A673 (cell line): ENCODE data around the gene CDK12.

Experiments
- CTCF ChIP-seq: fragments of 300-800, 200-600 bp; sonication (generic); conservative IDR thresholded peaks from 2 replicates; pipeline ENCODE4 v1.5.1; 2017; ENCODE audit warnings: low read depth, mild to moderate bottlenecking, antibody characterized with exemption, low read length, moderate library complexity, mixed read lengths
- EZH2 ChIP-seq: fragments of 200-600 bp; sonication (generic); IDR thresholded peaks from 2 replicates; pipeline ENCODE4 v1.6.1; 2017; ENCODE audit warnings: borderline replicate concordance, low read depth, mild to moderate bottlenecking, mixed read lengths, antibody characterized with exemption, low read length; ENCODE audit not compliant: poor library complexity, severe bottlenecking

GRCh38 chr17:39508987-39509386 is 47.7 kb downstream of the CDK12 start:
- TF ChIP-seq CTCF (no peak), EZH2 (no peak)
